Hematopoietic multipotent progenitor cell treated with erythropoietin and hydrocortisone succinate and interleukin-3 and kit ligand, for 6 days (in vitro differentiated cells): ENCODE results near the gene SLC25A1.
"Not testable (repeated sequence)": the region's sequence is repeated elsewhere in the genome, so short reads cannot be mapped to it uniquely, and the experiment has no call there.

Experiments
- DNase-seq: peaks from one replicate; pipeline ENCODE4 v3.0.0-alpha.2; 2015

Gene SLC25A1

DNA sequence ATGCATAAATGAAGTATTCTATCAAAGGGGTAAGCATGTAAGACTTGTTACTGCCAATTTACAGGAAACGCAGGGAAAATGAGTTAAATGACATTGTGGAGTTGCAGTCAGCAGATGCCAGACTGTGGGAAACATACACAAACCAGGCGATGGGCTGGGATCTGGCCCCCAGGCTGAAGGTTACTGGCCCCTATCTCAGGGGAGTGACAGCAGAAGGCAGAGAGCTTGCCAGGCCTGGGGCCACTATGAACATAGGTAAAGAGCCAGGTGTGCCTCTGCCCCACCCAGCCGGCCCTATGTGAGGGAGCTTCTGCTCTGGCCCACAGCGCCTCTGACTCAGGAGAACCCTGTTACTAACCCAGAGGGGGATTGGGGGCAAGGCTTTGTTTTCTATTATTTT, 26.1 kb upstream of the SLC25A1 start:
- no peak for DNase-seq

DNA sequence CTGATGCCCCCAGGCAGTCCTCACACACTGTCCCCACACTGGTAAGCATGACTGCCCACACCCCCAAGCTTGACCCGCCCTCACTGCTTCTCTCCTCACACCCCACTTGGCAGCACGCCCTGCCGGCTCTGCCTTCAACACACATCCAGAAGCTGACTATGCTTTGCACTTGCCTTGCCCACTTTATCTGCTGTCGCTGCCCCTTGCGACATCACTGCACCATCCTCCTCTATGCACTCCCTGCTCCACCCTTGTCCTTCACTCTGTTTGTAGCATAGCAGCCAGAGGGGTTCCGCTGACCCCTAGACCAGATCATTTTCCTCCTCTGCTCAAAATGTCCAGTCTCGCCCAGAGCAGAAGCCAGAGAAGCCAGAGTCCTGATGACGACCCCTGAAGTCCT, 25.3 kb upstream of the SLC25A1 start:
- peak; percentile 53 for DNase-seq

DNA sequence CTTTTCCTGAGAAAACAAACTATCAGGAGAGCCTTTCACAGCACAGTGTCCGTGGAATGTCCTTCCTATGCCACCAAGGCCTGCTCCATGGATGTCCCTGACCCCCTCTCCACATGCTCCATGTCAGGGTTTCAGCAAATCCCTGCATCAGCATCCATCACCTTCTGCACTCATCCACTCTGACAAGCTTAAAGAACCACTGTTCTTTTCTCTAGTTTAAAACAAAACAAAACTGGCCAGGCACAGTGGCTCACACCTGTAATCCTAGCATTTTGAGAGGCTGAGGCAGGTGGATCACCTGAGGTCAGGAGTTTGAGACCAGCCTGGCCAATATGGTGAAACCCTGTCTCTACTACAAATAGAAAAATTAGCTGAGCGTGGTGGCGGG, 24.3 kb upstream of the SLC25A1 start:
- DNase-seq: not testable (repeated sequence)

GRCh38 chr22:19201869-19202798, 23.6 kb upstream of the SLC25A1 start:
- no peak for DNase-seq

DNA sequence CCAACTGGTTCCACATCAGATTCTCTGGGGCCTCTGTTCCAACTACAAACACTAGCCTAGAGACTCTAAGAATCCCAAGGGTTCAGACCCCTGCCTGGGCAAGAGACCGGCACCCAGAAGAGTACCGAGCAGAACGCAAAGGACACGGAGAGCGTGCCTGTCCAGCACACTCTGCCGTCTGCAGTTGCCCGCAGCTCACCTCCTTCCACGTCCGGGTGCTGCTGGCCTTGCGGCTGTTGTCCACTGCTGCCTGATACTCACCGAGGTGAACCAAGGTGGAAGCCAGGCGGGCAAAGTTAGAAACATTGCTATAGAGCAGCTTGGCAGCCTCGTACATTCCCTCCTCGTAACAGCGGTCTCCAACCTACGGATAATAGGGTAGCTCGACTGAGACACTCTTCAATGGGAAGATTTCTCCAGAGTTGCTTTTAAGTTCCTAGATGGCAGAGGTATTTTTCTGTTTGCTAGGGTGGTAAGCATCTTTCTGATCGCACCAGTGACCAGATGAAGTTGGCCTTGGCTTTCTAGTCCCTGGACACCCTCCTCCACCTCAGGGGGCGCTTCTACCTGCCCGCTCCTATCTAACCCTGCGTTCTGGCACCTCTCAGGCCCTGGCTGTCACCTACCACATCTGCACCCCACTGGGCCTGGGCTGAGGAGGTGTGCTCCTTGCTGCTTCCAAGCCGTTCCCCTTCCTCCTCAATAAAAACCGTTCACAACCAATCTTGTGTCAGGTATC, 22.8 kb upstream of the SLC25A1 start:
- DNase-seq: no peak

- DNase-seq: no peak
Observed at GRCh38 chr22:19199479-19199878, 20.9 kb upstream of the SLC25A1 start.

DNA sequence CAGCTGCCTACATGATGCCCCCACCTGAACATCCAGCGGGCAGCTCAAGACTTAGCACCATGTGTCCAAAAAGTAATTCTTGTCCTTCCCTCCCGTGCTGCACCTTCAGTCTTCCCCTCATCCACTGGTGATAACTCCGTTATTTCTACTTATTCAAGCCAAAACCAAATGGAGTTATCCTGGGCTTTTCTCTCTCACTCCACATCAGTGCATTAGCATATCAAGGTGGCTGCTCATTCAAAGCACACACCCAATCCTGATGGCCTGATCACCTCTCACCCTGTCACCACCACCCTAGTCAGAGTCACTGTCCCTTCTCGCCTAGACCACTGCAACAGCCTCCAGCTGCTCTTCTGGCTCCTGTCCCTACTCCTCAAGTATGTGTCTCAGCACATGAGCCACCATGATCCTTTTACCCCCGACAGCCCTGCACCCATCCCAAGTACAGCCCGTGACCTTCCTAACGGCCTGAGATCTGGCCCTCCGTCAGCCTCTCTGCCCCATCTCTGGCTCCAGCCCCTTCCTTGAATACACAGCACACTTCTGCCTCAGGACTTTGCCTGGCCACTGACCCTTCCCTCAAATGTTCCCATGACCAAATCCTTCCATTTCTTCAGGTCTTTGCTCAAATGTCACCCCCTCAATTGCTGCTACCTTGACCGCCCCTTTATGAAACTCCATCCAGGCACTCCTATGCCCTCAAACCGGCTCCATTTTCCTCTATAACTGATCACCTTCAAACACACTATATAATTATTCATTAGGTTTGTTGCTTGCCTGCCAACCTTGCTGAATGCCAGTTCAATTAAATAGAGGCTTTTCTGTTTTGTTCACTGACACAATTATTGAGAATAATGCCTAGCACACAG, 19.7 kb upstream of the SLC25A1 start:
- DNase-seq: no peak

DNA sequence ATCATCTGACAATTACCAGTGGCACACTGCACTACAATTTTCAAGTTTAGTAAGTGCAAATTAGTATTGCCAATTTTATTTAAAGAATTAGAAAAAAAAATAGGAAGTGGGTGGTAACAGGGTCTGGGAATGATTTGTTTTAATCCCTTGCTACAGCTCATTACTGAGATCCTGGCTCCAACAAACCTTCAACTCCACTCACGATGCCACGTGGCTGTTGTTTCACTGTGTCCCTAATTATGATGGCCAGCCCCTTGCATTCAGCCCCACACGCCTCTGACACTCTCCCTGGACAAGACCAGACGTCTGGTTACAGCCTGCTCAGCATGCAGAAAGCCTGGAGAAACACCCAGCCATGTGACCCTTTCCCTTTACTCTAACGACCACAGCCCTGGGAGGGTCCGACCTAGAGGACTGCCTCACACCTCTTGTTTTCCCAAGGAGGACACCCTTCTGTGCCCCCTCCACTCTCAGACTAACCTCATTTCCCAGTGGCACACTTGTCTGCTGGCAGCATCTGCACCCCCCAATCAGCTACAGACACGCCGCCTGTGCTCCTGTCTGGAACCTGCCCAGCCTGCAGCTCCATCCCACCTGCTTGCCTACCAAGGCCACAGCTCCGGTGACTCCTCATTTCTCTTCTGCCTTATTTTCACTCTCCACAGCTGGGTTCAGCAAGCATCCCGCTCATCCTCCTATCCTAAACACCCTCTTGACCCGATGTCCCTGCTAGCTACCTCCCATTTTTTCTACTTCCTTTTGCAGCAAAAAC, 18.5 kb upstream of the SLC25A1 start:
- no peak for DNase-seq

DNA sequence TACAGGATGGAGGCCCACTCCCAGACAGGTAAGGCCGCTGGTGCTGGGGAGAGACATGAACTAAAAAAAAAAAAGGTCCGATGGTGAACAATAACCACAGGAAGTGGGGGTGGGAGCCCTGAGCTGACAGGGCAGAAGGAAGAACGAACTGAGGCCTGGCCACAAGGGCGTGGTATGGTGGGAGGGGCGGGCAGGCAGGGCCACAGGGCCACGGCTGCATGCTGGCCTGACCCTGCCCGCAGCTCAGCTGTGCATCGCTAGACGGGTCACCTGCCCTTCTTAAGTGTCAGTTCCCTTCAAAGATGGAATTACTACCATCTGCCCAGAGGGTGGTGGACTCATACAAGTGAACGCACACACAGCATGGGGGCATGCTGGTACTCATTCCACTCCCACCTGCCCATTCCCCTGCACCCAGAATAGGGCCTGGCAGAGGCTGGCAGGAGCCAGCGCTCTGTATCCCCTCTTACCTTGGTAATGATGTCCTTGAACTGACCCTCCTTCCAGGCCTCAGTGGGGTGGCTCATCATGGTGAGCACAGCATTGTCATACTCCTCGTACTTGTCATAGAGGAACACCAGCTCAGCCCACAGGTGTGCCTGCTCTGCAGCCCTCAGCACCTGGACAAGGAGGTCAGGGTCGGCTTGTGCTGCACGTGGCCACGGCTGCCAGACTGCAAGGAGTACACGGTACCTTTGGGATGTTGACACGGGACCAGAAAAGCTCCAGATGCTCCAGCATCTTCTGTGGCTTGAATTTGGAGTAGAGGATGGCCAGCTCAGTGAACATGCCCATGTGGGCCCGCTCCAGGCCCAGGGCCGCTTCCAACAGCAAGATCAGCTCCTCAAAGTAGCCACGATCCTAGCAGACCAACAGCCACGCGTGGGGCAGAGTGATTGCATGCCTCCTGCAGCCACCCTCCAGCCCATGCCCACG, 17.5 kb upstream of the SLC25A1 start:
- DNase-seq: no peak

DNA sequence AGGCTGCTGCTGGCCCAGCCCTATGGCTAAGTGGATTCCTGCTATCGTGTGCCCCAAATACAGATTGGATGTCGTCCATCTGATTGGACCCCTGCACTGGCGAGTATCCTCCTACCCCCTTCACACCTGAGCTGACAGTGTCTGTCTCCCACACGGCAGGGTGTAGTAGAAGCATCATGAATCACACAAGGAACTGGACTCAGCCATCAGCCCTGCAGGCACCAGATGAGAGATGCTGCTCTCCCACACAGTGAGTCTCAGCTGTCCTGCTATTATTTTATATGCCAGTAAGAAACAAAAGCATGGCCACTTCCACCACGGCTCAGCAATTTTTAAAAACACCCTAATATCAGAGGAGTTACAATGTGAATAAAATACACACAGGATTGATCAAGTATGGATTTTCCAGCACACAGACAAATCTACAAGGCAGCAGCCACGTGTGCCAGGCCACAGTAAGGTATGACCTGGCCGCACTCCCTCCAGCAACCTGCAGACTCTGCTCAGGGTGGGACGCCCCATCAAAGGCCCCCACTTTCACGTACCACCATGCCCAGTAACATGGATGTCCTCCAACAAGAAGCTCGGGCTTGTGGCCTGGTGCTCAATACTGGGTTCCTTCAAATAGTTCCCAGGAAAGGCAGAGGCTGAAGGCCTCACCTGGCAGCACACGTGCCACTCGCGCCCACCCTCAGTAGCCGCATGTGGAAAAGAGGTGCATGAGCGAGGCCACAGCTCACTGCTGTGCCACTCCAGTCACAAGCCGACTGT, 16.4 kb upstream of the SLC25A1 start:
- DNase-seq: no peak

DNA sequence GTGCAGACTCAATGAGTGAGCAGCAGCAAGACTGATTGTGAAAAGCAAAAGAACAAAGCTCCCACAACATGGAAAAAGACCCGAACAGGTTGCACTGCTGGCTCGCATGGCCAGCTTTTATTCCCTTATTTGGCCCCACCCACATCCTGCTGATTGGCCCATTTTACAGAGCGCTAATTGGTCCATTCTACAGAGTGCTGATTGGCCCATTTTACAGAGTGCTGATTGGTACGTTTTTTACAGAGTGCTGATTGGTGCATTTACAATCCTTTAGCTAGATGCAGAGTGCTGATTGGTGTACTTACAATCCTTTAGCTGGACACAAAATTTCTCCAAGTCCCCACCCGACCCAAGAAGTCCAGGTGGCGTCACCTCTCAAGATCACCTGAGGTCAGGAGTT, 15.3 kb upstream of the SLC25A1 start:
- no peak for DNase-seq

GRCh38 chr22:19187716-19188563, 9.4 kb upstream of the SLC25A1 start:
- DNase-seq: no peak

DNA sequence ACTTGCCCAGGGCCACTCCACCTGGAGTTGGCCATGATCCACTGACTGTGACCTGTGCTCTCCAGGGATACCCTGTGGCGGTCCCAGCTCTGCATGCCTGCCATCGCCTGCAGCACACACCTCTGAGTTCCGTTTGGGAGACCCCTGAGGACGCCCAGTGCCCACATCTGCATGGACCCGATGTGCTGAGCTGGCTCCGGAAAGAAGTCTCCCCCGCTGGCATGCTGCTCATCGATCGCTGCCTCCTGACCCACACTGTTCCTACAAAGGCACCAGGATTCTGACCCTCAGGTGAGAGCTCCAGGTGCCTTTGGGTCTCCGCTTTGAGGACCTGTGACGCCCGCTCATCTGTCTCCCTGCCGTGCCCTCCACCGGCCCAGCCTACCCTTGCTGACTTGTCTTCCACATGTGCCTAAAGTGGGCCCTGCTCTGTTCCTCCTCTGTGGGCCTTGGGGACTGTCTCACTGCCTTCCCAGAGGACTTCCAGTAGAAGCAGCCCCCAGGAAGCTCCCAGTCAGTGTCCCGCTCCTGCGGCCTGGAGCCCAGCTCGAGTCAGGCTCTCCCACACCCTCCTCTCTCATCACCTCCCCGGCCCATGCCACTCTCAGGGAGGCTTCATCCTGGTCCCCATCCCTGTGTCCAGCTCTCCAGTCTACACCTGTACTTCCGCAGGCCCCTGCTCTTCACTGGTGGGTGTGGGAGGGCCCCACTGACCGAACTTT, 5.9 kb upstream of the SLC25A1 start:
- DNase-seq: no peak

DNA sequence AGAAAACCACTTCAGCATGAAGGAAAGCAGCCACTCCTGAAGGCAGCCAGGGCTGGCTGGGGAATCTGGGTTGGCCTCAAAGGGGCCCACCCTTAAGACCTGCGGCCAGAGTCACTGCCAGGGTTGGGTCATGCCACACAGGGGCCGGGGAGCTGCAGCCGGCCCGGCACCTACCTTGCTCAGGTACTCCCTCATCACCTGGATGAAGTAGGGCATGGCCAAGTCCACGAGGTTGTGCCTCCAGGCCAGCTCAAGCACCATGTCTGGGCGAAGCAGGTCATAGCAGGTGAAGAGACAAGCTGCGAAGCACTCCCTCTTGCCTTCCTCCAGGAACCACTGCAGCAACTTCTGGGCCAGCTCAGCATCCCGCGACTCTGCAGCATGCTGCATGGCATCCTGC, 4.7 kb upstream of the SLC25A1 start:
- no peak for DNase-seq

DNA sequence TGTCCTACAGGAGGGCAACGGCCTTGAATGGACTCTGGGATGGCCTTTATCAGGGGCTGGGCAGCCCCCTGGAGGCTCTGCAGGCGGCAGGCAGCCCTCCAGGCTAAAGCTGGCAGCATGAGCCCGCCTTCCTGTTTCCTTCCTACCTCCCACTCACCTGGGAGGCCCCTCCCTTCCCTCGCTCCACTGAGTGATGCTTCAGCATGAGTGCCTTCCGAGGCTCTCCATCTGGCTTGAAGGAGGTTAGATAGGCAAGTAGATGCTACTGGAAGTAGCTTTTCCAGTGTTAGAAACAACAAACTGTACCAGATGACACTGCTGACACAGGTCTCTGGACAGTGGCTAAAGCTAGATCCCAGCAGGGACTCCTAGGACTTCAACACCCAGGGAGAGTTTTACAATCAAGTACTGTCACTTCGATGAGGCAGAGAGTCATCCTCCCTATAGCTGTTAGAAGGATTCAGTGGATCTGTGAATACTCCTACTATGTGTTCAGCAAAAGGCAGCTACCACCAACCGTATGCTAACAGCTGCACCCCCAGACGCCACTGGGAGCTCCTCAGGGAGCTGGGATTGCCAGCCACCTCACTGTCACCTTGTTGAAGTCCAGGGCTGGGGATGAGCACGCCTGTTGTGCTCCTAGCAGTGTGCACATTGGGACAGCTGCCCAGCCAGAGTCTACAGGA, 4.1 kb upstream of the SLC25A1 start:
- no peak for DNase-seq

GRCh38 chr22:19181786-19182471, 3.4 kb upstream of the SLC25A1 start:
- DNase-seq: no peak

GRCh38 chr22:19180740-19181410, 2.3 kb upstream of the SLC25A1 start:
- DNase-seq: no peak
